Hematopoietic multipotent progenitor cell (in vitro differentiated cells): Measurements from ENCODE around the gene ZYG11A. TPM values are rescaled to one million over a fixed set of nuclear protein-coding genes. Genes with fewer than 3 reads are reported as not detected.

ENCODE experiments used
- small RNA-seq: library from RNA; depleted of rRNA; stranded (forward); fragments of <200 nt; gene quantifications from one replicate; pipeline ENCODE3, GENCODE V24; 2012
- total RNA-seq: library from RNA; depleted of rRNA; stranded (reverse); fragments of >200 nt; gene quantifications from one replicate; pipeline ENCODE4 v1.2.3, GENCODE V29; 2012

ZYG11A gene
- total RNA-seq, 1 donor = not detected

Small RNAs within 50 kb of the gene (small RNA-seq; reads per million reads assigned to genes)
- gene AC099677.1 = not detected
- gene AC099677.2 = not detected
- gene MIR1273F = not detected
- not detected for gene MIR1273G
- gene MIR5095 = not detected
- gene RNU6-969P = not detected

Other genes with a start within 250 kb of the ZYG11A start
- gene GPX7, start 240.4 kb upstream of the ZYG11A start, total RNA-seq = 92.1 TPM
- 0.27 TPM for gene SHISAL2A, start 209.6 kb upstream of the ZYG11A start, total RNA-seq
- gene COA7, start 144.4 kb upstream of the ZYG11A start, total RNA-seq = 8.1 TPM
- 22.9 TPM for gene ZYG11B, start 116.3 kb upstream of the ZYG11A start, total RNA-seq
- 8.6 TPM for gene ECHDC2, start 79.0 kb downstream of the ZYG11A start, total RNA-seq
- gene SCP2, start 84.5 kb downstream of the ZYG11A start, total RNA-seq = 26.1 TPM
- gene PODN, start 219.5 kb downstream of the ZYG11A start, total RNA-seq = not detected